ENCODE measurements around the gene COL27A1. TPM values are rescaled to one million over a fixed set of nuclear protein-coding genes. Genes with fewer than 3 reads are reported as not detected.

The COL27A1 gene
- total and polyA plus RNA-seq, 12 donors = 3.0 to 99.8 (median 11.9) TPM

GRCh38 chr9:114134827-114135396 is 20.4 kb upstream of the COL27A1 start:
- Histone ChIP-seq H3K27ac (no peak overlapping the region), H3K4me1 (replicated peaks in 1 of 2) (no peaks in the 10 kb centered on the region), H3K36me3 (replicated peaks in 1 of 2) (no peaks in the 10 kb centered on the region), H3K4me3 (no peak overlapping the region), H3K27me3 (no peaks in the 10 kb centered on the region), H3K9me3 (replicated peaks in 1 of 3) (no peaks in the 10 kb centered on the region)
- intact Hi-C loops (cut with DNase I) = no loop called here
- DNase-seq = no peak
- TF ChIP-seq, protein P1, sequence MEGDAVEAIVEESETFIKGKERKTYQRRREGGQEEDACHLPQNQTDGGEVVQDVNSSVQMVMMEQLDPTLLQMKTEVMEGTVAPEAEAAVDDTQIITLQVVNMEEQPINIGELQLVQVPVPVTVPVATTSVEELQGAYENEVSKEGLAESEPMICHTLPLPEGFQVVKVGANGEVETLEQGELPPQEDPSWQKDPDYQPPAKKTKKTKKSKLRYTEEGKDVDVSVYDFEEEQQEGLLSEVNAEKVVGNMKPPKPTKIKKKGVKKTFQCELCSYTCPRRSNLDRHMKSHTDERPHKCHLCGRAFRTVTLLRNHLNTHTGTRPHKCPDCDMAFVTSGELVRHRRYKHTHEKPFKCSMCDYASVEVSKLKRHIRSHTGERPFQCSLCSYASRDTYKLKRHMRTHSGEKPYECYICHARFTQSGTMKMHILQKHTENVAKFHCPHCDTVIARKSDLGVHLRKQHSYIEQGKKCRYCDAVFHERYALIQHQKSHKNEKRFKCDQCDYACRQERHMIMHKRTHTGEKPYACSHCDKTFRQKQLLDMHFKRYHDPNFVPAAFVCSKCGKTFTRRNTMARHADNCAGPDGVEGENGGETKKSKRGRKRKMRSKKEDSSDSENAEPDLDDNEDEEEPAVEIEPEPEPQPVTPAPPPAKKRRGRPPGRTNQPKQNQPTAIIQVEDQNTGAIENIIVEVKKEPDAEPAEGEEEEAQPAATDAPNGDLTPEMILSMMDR (IDR thresholded peaks at IDR 0.05) = no peak
- no peak for TF ChIP-seq POLR2A (IDR thresholded peaks at IDR 0.05)
- WGBS, 4 donors = 80 to 88% (median 83%) methylated on average over 2 to 5 of the region's 5 CpGs

DNA sequence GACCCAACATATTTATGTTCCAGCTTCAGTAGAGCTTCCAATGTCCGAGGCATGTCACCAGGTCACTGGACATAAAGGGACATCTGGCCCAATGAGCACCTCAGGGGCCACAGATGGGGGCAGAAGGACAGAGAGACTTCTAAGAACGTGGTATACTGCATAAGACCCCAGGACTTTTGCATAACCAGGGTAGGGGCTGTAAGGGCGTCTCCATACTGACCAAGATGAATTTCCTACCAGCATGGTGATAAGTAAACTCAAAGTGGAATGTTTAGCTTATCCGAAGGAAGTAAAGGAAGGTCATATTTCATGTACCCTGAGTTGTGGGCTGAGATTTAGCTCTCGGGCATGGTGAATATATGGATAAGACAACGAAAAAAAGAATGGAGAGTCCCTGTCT is 17.5 kb upstream of the COL27A1 start:
- DNase-seq = no peak
- no peaks in the 10 kb centered on the region for H3K4me1 ChIP-seq (replicated peaks in 1 of 2)
- no peaks in the 10 kb centered on the region for H3K27me3 ChIP-seq
- WGBS, 4 donors = 85 to 91% (median 89%) methylated on average over 6 of the region's 6 CpGs
- TF ChIP-seq POLR2A (IDR thresholded peaks at IDR 0.05) = no peak
- TF ChIP-seq, protein P1 (IDR thresholded peaks at IDR 0.05) = no peak
- no peaks in the 10 kb centered on the region for H3K36me3 ChIP-seq (replicated peaks in 1 of 2)
- no peaks in the 10 kb centered on the region for H3K9me3 ChIP-seq (replicated peaks in 1 of 3)
- no peak overlapping the region for H3K4me3 ChIP-seq
- intact Hi-C loops (cut with DNase I) = no loop called here
- H3K27ac ChIP-seq = peak overlapping the region in 1 of 5 donors; percentile 45

- TF ChIP-seq POLR2A (IDR thresholded peaks at IDR 0.05) = no peak
- TF ChIP-seq, protein P1 (IDR thresholded peaks at IDR 0.05) = no peak
- Histone ChIP-seq H3K4me1 (replicated peaks in 1 of 2) (no peaks in the 10 kb centered on the region), H3K27me3 (no peaks in the 10 kb centered on the region), H3K9me3 (replicated peaks in 1 of 3) (no peaks in the 10 kb centered on the region), H3K4me3 (no peak overlapping the region), H3K27ac (peak overlapping the region in 2 of 5 donors; percentile 45 to 63), H3K36me3 (replicated peaks in 1 of 2) (no peaks in the 10 kb centered on the region)
- peak in 5 of 7 donors; percentile 32 to 62 (median 42) for DNase-seq
- intact Hi-C loops (cut with DNase I) = no loop called here
- 79 to 100% (median 92%) methylated on average over 2 to 8 of the region's 8 CpGs for WGBS, 4 donors
These were observed 16.8 kb upstream of the COL27A1 start for GRCh38 chr9:114138552-114138971.

- Histone ChIP-seq H3K27ac (peak overlapping the region in 2 of 5 donors; percentile 26 to 61), H3K27me3 (no peaks in the 10 kb centered on the region), H3K4me1 (replicated peaks in 1 of 2) (no peaks in the 10 kb centered on the region), H3K36me3 (replicated peaks in 1 of 2) (no peaks in the 10 kb centered on the region), H3K9me3 (replicated peaks in 1 of 3) (no peaks in the 10 kb centered on the region), H3K4me3 (no peak overlapping the region)
- intact Hi-C loops (cut with DNase I) = no loop called here
- TF ChIP-seq, protein P1 (IDR thresholded peaks at IDR 0.05) = no peak
- no peak for TF ChIP-seq POLR2A (IDR thresholded peaks at IDR 0.05)
- DNase-seq = no peak
- 75 to 92% (median 83%) methylated on average over 5 of the region's 5 CpGs for WGBS, 4 donors
These were observed 16.3 kb upstream of the COL27A1 start for GRCh38 chr9:114139071-114139470.

All from adrenal gland (tissue), 12 donors.